Measurements from ENCODE around the gene ELMO1.

The ELMO1 gene

GRCh38 chr7:37110660-37111424 lies 337.8 kb downstream of the ELMO1 start:
- DNase-seq: no peak

GRCh38 chr7:37109843-37110242 lies 338.8 kb downstream of the ELMO1 start:
- DNase-seq: no peak

- DNase-seq: no peak
Observed at GRCh38 chr7:37109016-37109683, 339.5 kb downstream of the ELMO1 start.

GRCh38 chr7:37108615-37109014 lies 340.0 kb downstream of the ELMO1 start:
- DNase-seq: peak; percentile 10

- DNase-seq: no peak
Observed at GRCh38 chr7:37107047-37107750, 341.5 kb downstream of the ELMO1 start.

GRCh38 chr7:37105762-37106161 lies 342.9 kb downstream of the ELMO1 start:
- DNase-seq: no peak

- DNase-seq: no peak
Observed at GRCh38 chr7:37104822-37105518, 343.7 kb downstream of the ELMO1 start.

GRCh38 chr7:37102518-37103137 lies 346.0 kb downstream of the ELMO1 start:
- no peak for DNase-seq

GRCh38 chr7:37100735-37101331 lies 347.8 kb downstream of the ELMO1 start:
- no peak for DNase-seq

- DNase-seq: no peak
Observed at GRCh38 chr7:37098762-37099161, 349.9 kb downstream of the ELMO1 start.

GRCh38 chr7:37097983-37098382 lies 350.7 kb downstream of the ELMO1 start:
- no peak for DNase-seq

- no peak for DNase-seq
Observed at GRCh38 chr7:37097276-37097675, 351.4 kb downstream of the ELMO1 start.

GRCh38 chr7:37096341-37096740 lies 352.3 kb downstream of the ELMO1 start:
- DNase-seq: no peak

GRCh38 chr7:37095122-37095521 lies 353.5 kb downstream of the ELMO1 start:
- no peak for DNase-seq

- DNase-seq: no peak
Observed at GRCh38 chr7:37093257-37093656, 355.4 kb downstream of the ELMO1 start.

GRCh38 chr7:37092548-37092947 lies 356.1 kb downstream of the ELMO1 start:
- DNase-seq: no peak

GRCh38 chr7:37089972-37090371 lies 358.7 kb downstream of the ELMO1 start:
- DNase-seq: peak; percentile 17

- DNase-seq: no peak
Observed at GRCh38 chr7:37085600-37085999, 363.1 kb downstream of the ELMO1 start.

- DNase-seq: no peak
Observed at GRCh38 chr7:37084303-37084702, 364.4 kb downstream of the ELMO1 start.

- peak; percentile 89 for DNase-seq
Observed at GRCh38 chr7:37083311-37084096, 365.2 kb downstream of the ELMO1 start.

- no peak for DNase-seq
Observed at GRCh38 chr7:37081436-37081835, 367.2 kb downstream of the ELMO1 start.

- DNase-seq: no peak
Observed at GRCh38 chr7:37079420-37079819, 369.2 kb downstream of the ELMO1 start.
